ENCODE results near the gene TLE7. TPM values are rescaled to one million over a fixed set of nuclear protein-coding genes. Genes with fewer than 3 reads are reported as not detected.

Gene TLE7
- polyA plus RNA-seq, 1 of the 3 experiments (the other 2 are of a cell fraction): not detected

DNA sequence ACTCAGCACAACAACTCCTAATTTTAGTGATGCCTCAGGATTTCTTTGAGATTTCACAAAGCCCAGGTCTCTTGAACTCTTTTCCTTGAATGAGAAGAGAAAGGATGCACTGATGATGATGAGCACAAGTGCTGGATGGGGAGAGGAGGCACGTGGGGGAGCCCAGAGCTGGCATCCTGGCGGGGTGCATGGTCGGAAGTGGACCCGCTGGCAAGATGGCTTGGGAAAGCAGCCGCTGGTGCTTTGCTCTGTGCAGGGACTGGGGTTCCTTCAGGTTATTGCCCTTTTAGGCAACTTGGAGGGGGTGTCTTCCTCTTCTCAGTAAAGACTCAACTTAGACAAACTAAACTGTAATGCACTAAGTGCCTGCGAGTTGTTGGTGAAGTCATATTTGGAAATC lies 61.0 kb downstream of the TLE7 start:
- Histone ChIP-seq H4K20me1 (ENCODE audit: insufficient read depth) (no peaks in the 10 kb centered on the region), H2AFZ (ENCODE audit: low read depth) (no peak overlapping the region), H3K9me2 (no peaks in the 10 kb centered on the region), H3K4me2 (no peak overlapping the region), H3K27me3 (ENCODE audit: insufficient read depth) (peaks cover 8% of the 10 kb centered on the region; the same call in 1 of the 2 replicates), H3K9me3 (no peaks in the 10 kb centered on the region), H3K36me3 (replicated peaks in 1 of 2; ENCODE audit: control insufficient read depth in 1 of 2, insufficient read depth in 2 of 2, low read length in 1 of 2) (no peaks in the 10 kb centered on the region), H3K4me1 (ENCODE audit: control insufficient read depth in 1 of 2, insufficient read depth in 2 of 2, low read depth in 1 of 2, low read length in 1 of 2) (no peaks in the 10 kb centered on the region), H3K9ac (no peak overlapping the region), H3K4me3 (ENCODE audit: low read depth in 2 of 2, low read length in 1 of 2) (no peak overlapping the region), H3K79me2 (ENCODE audit: insufficient read depth) (no peaks in the 10 kb centered on the region), H3K27ac (ENCODE audit: low read depth in 2 of 2, low read length in 1 of 2) (no peak overlapping the region), H3F3A (replicated peaks; ENCODE audit: insufficient read depth) (no peaks in the 10 kb centered on the region)
- TF ChIP-seq RAD21 (IDR thresholded peaks at IDR 0.05; ENCODE audit: low read length) (no peak), EZH2phosphoT487 (IDR thresholded peaks at IDR 0.05; ENCODE audit: borderline replicate concordance, low read depth) (no peak)
- DNase-seq: no peak
- ChIA-PET POLR2A (no interaction called here), CTCF (interaction anchor here (4.6 kb wide), 1 partner anchor 22 kb away, joined by 19 read pairs; the partner anchor contains the start of gene CALB2)
- 14% methylated on average over 6 of the region's 6 CpGs for WGBS (ENCODE audit: low lambda C conversion rate)

Other genes starting within 250 kb of the TLE7 start
- gene HYDIN, start 211.3 kb downstream of the TLE7 start, polyA plus RNA-seq (2012; rRNA removed): 0.33 and 0.42 TPM in 2 replicates
- 7.2 and 9.6 TPM in 2 replicates for gene CMTR2, start 152.7 kb downstream of the TLE7 start, polyA plus RNA-seq (2012; rRNA removed)
- gene CALB2, start 83.3 kb downstream of the TLE7 start, polyA plus RNA-seq (2012; rRNA removed): 0.12 and 0.23 TPM in 2 replicates
- gene ZNF23, start 20.2 kb upstream of the TLE7 start, polyA plus RNA-seq (2012; rRNA removed): 6.5 and 7.3 TPM in 2 replicates
- 1.4 and 2.3 TPM in 2 replicates for gene ZNF19, start 47.3 kb upstream of the TLE7 start, polyA plus RNA-seq (2012; rRNA removed)
- 0.08 and 0.18 TPM in 2 replicates for gene CHST4, start 84.4 kb upstream of the TLE7 start, polyA plus RNA-seq (2012; rRNA removed)
- gene TAT, start 135.0 kb upstream of the TLE7 start, polyA plus RNA-seq (2012; rRNA removed): not detected in 2 replicates
- not detected in 2 replicates for gene MARVELD3, start 184.1 kb upstream of the TLE7 start, polyA plus RNA-seq (2012; rRNA removed)

Data from SK-N-SH (cell line).